COLO829 (cell line): Measurements from ENCODE around the gene SEL1L3.

Experiments used
- DNase-seq: peaks from one replicate; pipeline ENCODE4 v3.0.0; 2012; ENCODE audit warnings: low spot score

The SEL1L3 gene

DNA sequence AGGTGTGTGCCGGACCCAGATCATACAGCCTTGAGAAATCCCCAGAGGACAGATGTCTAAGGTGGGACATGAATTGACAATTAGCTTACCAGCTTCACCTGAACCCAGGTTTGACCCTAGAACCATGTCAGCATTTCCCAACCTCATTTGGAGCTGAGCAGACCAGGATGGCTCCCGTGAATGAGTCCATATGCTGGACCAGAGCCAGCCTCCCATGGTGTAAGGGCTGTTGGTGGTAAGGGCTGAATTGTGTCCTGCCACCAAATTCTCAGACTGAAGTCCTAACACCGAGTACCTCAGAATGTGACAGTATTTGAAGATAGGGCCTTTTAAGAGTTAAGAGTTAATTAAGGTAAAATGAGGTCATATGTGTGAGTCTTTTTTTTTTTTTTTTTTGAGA is 118.8 kb downstream of the SEL1L3 start:
- no peak for DNase-seq

DNA sequence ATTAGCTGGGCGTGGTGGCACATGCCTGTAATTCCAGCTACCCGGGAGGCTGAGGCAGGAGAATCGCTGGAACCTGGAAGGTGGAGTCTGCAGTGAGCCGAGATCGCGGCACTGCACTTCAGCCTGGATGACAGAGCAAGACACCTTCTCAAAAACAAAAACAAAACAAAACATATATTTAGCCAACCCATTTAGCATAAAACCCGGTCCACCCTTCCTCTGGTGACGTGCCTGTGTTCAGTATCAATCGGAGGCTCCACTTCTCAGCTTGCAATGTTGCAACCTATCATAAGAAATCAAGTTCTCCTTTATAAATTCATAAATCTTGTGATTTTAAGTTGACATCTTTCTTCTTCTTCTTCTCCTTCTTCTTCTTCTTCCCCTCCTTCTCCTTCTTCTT is 133.2 kb downstream of the SEL1L3 start:
- DNase-seq = no peak

DNA sequence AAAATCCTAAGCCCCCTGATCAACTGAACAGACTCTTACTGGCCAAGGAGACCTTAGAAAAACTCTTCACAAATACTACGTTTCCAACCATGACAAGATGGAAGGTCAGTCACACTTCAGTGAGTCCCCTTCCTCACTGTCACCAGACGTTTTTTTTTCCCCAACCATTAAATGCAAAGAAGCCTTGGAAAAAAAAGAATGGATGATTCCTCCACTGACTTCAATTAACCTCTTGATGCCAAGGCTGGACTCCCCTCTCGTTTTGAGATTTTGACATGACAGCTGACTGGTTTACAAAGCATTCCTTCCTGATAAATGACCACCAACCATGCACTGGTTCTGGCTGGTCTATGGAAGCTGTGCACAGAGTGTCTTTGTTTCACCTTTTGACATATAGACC is 133.9 kb downstream of the SEL1L3 start:
- no peak for DNase-seq

DNA sequence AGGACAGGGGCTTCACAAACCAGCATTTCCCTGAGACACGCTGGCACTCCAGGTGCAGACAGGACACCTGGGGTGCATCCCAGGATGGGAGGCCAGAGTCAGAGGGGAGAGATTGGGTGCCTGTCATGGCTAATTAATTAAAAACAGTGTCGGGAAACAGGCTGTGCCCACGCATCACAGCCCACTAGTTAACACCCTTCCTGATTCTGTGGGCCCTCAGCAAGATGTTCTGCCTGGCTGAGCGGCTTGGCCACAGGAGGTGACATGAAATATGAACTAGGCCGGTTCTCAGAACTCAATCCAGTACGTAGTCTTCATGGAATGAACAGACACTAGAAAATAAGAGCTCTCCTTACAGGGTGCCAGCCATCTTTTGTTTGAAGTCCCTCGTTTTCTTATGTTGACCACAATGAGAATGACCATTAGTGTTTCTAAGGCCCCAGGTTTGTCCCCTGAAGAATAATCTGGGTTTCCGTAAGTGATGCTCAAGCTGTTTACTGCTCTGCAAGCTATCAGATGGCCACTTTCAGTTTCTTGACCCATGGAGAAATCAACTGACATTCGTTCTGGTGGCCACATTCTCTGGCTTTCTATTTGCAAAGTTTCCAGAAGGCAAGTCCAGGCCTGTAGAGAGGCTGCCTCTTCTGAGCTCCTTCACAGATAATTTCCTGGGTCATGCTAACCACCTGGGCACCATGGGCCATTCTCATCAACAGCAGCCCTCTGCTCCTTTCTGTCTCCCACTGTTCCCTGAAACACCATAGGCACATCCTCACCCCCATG is 134.9 kb downstream of the SEL1L3 start:
- no peak for DNase-seq

DNA sequence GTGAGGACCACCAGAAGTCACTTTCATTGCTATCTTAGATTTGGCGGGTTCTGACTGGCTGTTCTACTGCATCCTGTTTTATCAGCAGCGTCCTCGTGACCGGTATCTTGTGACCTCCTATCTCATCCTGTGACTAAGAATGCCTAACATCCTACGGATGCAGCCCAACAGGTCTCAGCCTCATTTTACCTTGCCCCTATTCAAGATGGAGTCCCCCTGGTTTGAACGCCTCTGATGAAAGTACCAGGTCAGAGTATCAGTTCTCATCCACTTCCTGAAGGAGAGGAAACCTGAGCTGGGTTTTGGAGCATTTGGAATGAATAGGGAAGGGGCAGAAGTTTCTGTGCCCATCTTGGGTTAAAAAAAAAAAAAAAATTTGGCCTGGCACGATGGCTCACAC is 136.9 kb downstream of the SEL1L3 start:
- DNase-seq = no peak

DNA sequence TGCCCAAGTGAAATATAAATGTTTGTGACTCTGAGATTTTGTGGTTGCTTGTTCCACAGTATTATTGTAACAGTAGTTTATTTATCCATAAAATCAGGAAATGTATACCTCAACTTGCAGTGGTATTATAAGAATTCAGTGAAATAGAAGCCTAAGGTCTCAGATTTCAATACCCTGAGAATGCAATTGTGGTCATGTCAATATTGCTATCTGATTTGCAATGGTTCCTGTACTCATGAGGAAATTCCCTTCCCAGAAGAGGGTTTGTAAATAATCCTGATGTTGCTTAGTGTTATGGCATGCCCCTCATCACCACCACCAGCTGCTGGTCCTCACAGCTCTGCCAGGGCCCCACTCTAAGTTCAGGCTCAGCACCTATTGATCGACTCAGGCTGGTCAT is 139.4 kb downstream of the SEL1L3 start:
- no peak for DNase-seq

DNA sequence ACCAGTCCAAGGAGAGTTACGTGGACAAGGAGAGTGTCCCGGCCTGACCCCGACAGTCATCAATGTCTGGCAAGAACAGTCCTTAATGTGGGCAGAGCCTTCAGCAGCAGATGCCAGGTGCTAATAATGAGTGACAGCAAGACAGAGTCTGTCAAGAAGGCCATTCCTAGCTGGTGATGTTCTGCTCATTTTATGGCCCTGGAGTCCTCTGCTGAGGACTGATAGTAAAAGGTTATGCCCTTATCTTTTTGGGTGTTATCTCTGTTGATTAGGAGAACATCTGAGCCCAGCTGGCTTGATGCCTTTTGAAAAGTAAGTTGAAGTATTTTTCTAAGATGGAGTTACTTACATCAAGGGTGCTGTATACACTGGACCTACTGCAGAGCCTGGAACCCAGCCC is 139.8 kb downstream of the SEL1L3 start:
- no peak for DNase-seq

DNA sequence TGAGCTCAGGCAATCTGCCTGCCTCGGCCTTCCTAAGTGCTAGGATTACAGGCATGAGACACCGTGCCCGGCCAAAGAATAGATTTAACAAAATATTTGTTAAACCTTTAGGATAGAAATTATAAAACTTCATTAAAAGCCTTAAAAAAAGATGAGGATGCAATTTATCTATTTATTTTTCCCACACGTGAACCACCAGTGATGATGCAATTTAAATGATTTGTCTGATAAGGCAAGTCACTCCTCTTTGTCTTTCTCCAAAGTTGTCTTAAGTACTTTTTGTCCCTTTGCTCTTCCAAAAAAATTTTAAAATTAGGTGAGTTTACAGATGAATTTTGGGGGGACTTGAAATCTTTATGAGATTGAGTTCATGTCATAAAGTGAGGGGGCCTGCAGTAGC is 149.0 kb downstream of the SEL1L3 start:
- DNase-seq = no peak

DNA sequence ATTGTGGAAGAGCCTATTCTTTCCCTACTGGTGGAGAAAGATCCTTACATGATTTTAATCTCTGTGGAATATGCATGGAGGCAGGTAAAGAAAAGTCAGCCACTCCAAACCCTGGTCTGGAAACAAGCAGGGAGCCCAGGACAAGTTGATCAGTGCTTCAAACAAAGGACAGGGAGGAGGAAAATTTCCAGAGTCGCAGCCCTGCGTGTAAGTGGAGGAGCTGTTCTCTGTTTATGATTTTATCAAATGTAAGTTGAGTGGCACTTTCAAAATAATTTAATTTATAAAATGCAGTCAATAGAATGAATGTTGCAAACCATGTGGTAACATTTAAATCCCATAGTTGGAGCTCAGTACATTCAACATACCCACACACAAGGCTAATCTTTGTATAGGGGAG is 150.2 kb downstream of the SEL1L3 start:
- DNase-seq = no peak

DNA sequence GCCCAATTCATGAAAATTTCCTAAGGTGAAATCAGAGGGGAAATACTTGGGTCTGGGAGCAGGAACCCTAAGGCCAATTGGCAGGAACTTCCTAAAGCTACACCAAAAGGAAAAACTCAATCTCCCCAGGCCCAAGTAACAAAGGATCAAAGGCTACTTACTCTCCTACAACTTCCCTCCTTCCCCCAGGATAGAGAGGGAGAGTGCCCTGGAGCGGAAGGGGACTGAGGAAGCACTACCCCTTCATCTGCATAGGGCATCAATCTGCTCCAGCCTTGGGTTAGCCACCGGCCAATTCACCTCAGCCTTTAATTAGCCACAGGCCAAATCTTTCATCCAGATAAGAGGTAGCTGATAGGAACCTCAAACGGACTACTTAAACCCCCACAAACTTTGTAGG is 152.2 kb downstream of the SEL1L3 start:
- DNase-seq = no peak

DNA sequence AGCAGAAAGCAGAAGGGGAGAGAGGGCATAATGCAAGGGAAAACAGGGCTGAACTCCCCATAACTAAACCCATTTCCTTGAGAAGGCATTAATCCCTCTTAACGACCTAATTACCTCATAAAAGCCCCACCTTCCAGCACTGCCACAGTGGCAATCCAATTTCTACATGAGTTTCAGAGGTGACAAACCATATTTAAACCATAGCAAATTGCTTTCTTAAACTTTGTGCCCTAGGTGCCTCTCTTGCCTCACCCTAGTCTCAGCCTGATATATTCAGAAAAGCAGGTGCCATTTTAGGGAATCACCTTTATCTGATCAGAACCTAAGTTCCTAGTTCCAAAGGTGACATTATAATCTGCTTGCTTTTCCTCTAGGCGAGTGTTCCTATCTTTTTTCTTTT is 158.3 kb downstream of the SEL1L3 start:
- DNase-seq = no peak

DNA sequence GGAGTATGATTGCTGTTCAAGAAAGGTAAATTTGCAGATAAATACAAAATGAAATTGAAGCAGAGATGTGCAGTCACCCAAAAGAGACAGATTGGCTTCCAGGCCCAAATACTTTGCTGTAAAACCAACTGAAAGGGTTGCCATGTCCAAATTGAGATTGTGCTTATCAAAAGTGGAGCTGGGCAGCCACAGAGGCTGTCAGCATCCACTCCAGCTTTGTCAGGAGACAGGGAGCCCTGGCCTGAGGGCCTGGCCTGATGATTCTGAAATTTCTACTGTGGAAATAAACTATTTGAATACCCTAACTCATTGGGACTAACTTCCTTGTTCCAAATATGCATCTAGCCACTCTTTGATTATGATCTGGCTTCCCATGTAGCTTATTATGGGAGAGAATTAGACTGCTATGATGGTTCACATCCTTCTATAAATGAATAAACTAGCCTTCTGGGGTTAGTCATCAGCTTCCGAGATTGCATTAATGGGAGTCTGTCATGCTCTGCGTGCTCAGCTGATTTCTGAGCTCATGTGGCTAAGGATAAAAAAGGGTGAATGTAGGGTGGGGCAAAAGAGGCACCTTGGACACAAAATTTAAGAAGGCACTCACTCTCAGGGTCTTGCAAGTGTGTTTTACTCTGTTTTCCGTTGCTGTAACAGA is 158.9 kb downstream of the SEL1L3 start:
- DNase-seq = peak; percentile 19

DNA sequence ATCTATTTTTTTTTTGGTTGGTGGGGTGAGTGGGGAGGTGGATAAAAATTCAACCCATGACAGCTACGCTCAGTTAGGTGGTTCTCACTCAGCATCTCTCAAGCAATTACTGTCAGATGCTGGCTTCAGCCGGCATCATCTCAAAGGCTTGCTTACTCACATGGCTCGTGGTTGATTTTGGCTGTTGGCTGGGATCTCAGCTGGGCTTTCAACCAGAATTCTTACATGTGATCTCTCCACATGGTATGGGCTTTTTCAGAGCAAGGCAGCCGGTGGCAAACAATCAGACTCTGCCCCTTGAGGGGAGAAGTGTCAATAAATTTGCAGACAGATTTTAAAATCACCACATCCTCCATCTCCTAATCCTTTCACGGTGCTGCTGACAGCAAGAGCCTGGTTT is 159.9 kb downstream of the SEL1L3 start:
- no peak for DNase-seq

DNA sequence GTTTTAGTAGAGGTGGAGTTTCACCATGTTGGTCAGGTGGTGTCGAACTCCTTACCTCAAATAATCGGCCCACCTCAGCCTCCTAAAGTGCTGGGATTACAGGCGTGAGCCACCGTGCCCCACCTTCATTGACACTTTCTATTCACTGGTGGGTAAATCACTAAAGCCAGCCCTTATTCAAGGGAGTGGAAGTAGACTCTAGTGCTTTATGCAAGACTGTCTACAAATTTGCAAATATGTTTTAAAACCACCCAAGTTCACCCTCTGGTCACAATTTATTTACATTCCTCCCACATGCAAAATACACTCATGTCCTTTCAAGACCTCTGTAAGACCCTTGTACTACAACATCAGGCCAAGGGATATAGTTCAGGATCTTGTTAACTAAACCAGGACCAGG is 162.1 kb downstream of the SEL1L3 start:
- no peak for DNase-seq

DNA sequence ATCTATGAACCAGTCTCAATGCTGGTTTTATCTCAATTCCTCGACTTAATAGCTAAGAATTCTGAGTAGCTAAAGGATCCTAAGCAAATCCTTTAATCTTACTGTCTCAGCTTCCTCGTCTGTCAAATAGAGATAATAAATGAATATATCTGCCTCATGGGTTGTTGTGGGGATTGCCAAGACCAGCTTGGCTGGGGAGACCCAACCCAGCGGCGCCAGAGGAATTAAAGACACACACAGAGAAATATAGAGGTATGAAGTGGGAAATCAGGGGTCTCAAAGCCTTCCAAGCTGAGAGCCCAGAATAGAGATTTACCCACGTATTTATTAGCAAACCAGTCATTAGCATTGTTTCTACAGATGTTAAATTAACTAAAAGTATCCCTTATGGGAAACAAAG is 165.3 kb downstream of the SEL1L3 start:
- no peak for DNase-seq
